T-helper 1 cell treated with Interleukin-12 subunit alpha and Interleukin-12 subunit beta and Interleukin-4 antibody, amounts not matched to agents 30 μg/mL and 1 μg/mL, for 36 hours (primary cell): ENCODE measurements around the gene TREX2.

Source experiments
- H3K27ac Mint-ChIP-seq: one replicate; pipeline ENCODE4 v1.8.0; 2021; ENCODE audit warnings: mild to moderate bottlenecking, mixed read lengths
- H3K27me3 Mint-ChIP-seq: one replicate; pipeline ENCODE4 v1.8.0; 2021; ENCODE audit warnings: low read depth, mixed read lengths
- H3K36me3 Mint-ChIP-seq: one replicate; pipeline ENCODE4 v1.8.0; 2021; ENCODE audit warnings: low read depth, mixed read lengths
- H3K4me1 Mint-ChIP-seq: one replicate; pipeline ENCODE4 v1.8.0; 2021; ENCODE audit warnings: low read depth, mixed read lengths
- H3K4me3 Mint-ChIP-seq: one replicate; pipeline ENCODE4 v1.8.0; 2021; ENCODE audit warnings: mild to moderate bottlenecking, moderate library complexity, mixed read lengths
- H3K9me3 Mint-ChIP-seq: one replicate; pipeline ENCODE4 v1.8.0; 2021; ENCODE audit warnings: mixed read lengths

The TREX2 gene

GRCh38 chrX:153414856-153415510 lies 30.9 kb downstream of the TREX2 start:
- H3K4me3 Mint-ChIP-seq, result no peak overlapping the region
- H3K27ac Mint-ChIP-seq, result no peak overlapping the region
- no peaks in the 10 kb centered on the region for H3K36me3 Mint-ChIP-seq
- no peaks in the 10 kb centered on the region for H3K9me3 Mint-ChIP-seq
- peaks cover 6% of the 10 kb centered on the region for H3K4me1 Mint-ChIP-seq
- H3K27me3 Mint-ChIP-seq, result no peaks in the 10 kb centered on the region

DNA sequence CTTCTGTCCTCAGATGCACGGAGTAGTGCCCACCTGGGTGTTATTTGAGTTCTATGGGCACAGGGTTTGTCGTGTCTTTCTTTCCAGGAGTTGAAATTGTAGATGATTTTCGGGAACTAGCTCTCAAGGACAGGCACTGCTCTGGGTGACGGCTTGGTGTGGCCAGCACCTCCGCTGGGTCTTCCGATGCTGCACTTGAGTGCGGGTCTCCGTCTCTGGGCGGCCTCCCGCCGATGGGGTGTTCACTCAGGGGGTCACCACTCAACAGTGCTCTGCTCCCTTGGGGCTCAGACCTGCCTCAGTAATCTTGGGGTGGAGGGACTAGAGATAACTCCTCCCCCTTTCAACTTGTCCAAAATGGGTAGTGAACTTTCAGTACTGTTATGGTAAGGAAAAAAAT lies 32.1 kb downstream of the TREX2 start:
- no peak overlapping the region for H3K4me3 Mint-ChIP-seq
- H3K36me3 Mint-ChIP-seq, result no peaks in the 10 kb centered on the region
- H3K9me3 Mint-ChIP-seq, result no peaks in the 10 kb centered on the region
- H3K27ac Mint-ChIP-seq, result no peak overlapping the region
- H3K27me3 Mint-ChIP-seq, result no peaks in the 10 kb centered on the region
- peaks cover 6% of the 10 kb centered on the region for H3K4me1 Mint-ChIP-seq

- H3K4me3 Mint-ChIP-seq, result no peak overlapping the region
- no peak overlapping the region for H3K27ac Mint-ChIP-seq
- H3K27me3 Mint-ChIP-seq, result no peaks in the 10 kb centered on the region
- peaks cover 6% of the 10 kb centered on the region for H3K4me1 Mint-ChIP-seq
- H3K9me3 Mint-ChIP-seq, result no peaks in the 10 kb centered on the region
- no peaks in the 10 kb centered on the region for H3K36me3 Mint-ChIP-seq
Observed at GRCh38 chrX:153412746-153413720, 32.8 kb downstream of the TREX2 start.

- H3K27me3 Mint-ChIP-seq, result no peaks in the 10 kb centered on the region
- H3K9me3 Mint-ChIP-seq, result no peaks in the 10 kb centered on the region
- H3K36me3 Mint-ChIP-seq, result no peaks in the 10 kb centered on the region
- H3K4me3 Mint-ChIP-seq, result peak overlapping the region; percentile 70
- peaks cover 6% of the 10 kb centered on the region for H3K4me1 Mint-ChIP-seq
- H3K27ac Mint-ChIP-seq, result no peak overlapping the region
Observed at GRCh38 chrX:153411988-153412574, 33.8 kb downstream of the TREX2 start.

DNA sequence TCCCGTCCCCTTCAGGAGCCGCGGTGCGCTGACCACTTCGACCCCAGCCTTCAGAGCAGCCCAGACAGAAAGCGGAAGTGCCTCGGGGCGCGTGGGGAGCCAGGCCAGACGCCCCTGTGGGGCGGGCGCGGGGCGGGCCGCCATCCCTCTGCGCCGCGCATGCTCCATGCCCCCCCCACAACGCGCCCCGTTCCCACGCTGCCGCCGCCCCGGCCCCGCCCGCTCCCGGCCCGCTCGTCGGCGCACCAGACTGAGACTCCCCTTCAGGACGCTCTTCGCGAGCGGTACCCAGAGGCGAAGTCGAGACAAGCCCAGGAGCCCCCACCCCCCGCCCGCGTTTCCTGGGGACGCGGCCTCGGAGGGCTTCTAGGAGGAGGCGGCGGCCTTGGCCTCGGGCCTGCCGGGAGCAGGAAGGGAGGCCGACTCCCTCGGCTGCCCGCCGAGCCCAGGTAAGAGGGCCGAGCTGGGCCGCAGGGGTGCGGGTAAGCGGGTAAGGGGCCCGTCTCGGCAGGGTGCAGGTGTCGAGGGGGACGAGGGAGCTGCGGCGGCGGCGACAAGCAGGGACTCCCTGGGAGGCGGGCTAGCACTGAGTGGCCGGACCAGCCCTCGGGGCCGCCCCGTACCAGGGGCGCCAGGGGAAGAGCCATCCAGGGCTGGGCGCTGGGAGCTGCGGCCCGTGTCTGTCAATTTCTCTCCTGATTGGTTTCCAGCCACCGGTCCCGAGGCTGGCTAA lies 34.4 kb downstream of the TREX2 start, which contains the start of gene ZFP92:
ZFP92 (plus strand) TSS at position 218 of the 733 bp plus-strand sequence. CDS start 6,851 bp downstream, outside the sequence.
- Mint-ChIP-seq H3K27ac (no peak within 1 kb of the TSS), H3K4me3 (peak within 1 kb of the TSS; percentile 70), H3K4me1 (peaks cover 6% of the 10 kb centered on the region), H3K36me3 (no peaks in the 10 kb centered on the region), H3K27me3 (no peaks in the 10 kb centered on the region), H3K9me3 (no peaks in the 10 kb centered on the region)

DNA sequence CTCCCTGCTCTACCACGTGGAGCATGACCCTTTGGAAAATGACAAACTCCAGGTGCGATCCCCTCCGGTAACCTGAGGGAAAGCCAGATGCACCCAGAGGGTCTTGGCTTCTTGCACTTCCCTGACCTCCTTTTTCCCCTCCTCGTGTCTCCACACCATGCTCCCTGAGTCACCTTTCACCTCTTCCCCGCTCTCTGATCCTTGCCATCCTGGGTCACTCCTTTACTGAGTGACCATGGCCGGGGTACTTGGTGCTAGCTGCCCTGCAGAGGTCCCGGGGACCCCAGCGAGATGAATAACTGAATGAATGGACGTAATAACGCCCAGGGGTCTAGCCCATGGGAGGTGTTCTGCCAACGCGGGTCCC lies 35.0 kb downstream of the TREX2 start:
- Mint-ChIP-seq H3K4me3 (peak overlapping the region; percentile 46), H3K27me3 (no peaks in the 10 kb centered on the region), H3K36me3 (no peaks in the 10 kb centered on the region), H3K27ac (no peak overlapping the region), H3K4me1 (peaks cover 6% of the 10 kb centered on the region), H3K9me3 (no peaks in the 10 kb centered on the region)

DNA sequence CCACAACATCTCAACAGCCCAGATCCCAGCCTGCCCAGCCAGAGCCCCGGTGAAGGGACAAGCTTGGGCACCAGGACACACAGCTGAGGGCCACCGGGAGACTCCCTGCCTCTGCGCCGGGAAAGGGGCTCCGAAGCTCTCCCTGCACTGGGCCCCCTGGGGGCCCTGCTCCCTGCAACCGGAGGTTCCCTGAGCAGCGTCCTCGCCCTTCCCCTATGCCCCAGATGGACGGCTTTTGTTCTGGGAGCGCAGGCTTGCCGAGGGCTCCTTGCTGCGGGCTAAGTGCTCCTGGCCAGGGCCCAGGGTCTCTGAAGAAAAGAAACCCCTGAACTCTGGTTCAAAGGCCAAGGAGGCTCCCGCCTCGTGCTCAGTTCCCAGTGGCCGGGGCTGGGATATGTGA lies 35.5 kb downstream of the TREX2 start:
- Mint-ChIP-seq H3K27me3 (no peaks in the 10 kb centered on the region), H3K4me1 (peaks cover 6% of the 10 kb centered on the region), H3K27ac (no peak overlapping the region), H3K9me3 (no peaks in the 10 kb centered on the region), H3K4me3 (no peak overlapping the region), H3K36me3 (no peaks in the 10 kb centered on the region)

DNA sequence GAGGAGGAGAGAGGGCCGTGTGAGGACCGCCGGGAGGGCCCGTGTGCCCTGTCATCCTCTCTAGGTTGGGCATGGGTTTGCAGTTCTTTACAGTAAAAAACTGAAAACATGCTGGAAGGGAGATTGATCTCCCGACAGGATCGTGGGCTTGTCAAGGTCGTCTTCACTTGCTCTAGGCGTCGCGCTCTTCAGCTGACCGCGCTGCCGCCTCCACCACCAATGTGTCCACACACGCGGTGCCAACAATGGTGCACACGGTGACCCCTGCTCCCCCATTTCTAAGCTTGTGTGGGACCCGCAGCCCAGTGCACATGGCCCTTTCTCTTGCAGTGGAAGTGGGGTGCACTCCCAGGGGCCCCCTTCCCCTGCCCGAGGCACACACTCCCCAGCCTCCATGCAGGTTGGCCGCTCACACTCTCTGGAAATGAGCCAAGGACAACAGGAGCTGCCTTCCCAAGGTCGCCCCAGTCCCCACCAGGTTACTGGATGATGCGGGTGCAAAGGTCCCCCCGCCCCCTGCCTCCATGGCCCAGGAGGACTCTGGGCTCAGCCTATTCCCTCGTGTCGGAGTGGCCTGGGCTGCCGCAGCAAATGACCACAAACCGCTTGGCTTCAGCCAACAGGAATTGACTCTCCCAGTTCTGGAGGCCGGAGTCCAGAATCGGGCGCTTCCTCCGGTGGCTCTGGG lies 36.3 kb downstream of the TREX2 start:
- Mint-ChIP-seq H3K27ac (no peak overlapping the region), H3K36me3 (no peaks in the 10 kb centered on the region), H3K4me3 (no peak overlapping the region)

DNA sequence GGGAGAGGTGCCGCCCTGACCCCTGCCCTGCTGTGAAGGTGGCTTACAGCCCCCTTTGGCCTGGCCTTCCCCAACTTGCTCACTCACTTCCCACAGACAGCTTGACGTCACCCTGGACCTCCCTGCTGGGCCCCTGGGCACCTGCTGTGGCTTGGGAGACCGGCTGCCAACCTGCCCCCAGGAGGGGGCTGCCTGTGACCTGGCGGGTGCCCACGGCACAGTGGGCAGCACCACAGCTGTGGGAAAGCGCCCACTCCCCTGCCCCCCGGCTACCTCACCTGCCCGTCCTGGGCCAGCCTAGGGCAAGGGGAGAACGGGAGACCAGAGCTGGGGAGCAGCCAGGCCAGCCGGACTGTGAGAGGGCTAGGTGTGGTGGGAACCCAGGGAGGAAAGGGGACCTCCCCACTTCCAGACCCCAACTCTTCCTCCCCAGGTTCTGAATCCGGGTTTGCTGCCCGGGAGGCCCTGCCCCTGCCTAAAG lies 36.9 kb downstream of the TREX2 start:
- no peaks in the 10 kb centered on the region for H3K9me3 Mint-ChIP-seq
- H3K4me1 Mint-ChIP-seq, result peaks cover 6% of the 10 kb centered on the region
- no peaks in the 10 kb centered on the region for H3K36me3 Mint-ChIP-seq
- no peak overlapping the region for H3K27ac Mint-ChIP-seq
- H3K27me3 Mint-ChIP-seq, result peaks cover 5% of the 10 kb centered on the region
- H3K4me3 Mint-ChIP-seq, result no peak overlapping the region

More for the DNA sequence above, 36.3 kb downstream of the TREX2 start:
- peaks cover 6% of the 10 kb centered on the region for H3K4me1 Mint-ChIP-seq
- no peaks in the 10 kb centered on the region for H3K9me3 Mint-ChIP-seq
- peaks cover 3% of the 10 kb centered on the region for H3K27me3 Mint-ChIP-seq

GRCh38 chrX:153408221-153408721 lies 37.6 kb downstream of the TREX2 start:
- Mint-ChIP-seq H3K27ac (no peak overlapping the region), H3K36me3 (no peaks in the 10 kb centered on the region), H3K27me3 (peaks cover 6% of the 10 kb centered on the region), H3K4me3 (no peak overlapping the region), H3K4me1 (peaks cover 6% of the 10 kb centered on the region), H3K9me3 (no peaks in the 10 kb centered on the region)

DNA sequence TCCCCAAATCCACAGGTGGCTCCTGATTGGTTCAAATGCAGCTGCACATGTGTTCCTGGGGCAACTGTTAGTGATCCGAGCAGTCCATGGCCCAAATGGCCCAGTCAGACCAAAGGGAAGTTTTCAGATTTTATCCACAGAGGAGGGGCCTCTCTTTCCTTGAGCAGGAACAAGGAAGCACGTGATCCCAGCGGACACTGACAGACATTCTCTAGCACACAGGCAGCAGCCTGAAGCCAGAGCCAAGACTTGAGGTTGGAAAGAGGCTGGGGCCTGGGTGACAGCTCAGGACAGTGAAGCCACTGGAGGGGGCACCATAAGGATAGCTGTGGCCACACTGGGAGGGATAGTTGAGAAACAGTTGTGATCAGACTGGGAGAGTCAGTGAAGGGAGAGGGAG lies 38.1 kb downstream of the TREX2 start:
- no peaks in the 10 kb centered on the region for H3K9me3 Mint-ChIP-seq
- H3K27ac Mint-ChIP-seq, result no peak overlapping the region
- H3K27me3 Mint-ChIP-seq, result peaks cover 11% of the 10 kb centered on the region
- H3K4me1 Mint-ChIP-seq, result peaks cover 6% of the 10 kb centered on the region
- H3K36me3 Mint-ChIP-seq, result no peaks in the 10 kb centered on the region
- no peak overlapping the region for H3K4me3 Mint-ChIP-seq

- Mint-ChIP-seq H3K9me3 (no peaks in the 10 kb centered on the region), H3K27me3 (peaks cover 11% of the 10 kb centered on the region), H3K27ac (no peak overlapping the region), H3K4me3 (no peak overlapping the region), H3K36me3 (no peaks in the 10 kb centered on the region), H3K4me1 (peaks cover under 1% of the 10 kb centered on the region)
Observed at GRCh38 chrX:153406903-153407302, 39.0 kb downstream of the TREX2 start.

DNA sequence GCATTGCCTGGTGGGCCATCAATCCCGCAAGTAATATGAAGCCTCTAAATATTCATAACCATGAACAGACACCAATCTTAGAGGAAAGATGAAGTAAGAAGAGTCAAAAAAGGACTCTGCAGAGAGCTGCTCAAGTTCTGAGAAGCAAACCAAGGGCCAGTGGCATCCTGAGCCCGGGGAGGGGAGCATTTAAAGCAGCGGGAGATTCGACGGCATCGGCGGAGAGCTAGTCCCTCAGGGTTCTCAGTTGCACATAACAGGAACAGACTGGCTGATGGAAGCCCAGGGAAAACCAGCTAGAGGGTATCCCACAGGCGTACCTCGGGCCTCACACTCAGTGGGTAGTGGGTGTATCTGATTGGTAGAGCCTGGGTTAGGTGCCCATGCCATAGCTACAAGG lies 39.8 kb downstream of the TREX2 start:
- Mint-ChIP-seq H3K9me3 (no peaks in the 10 kb centered on the region), H3K27me3 (peaks cover 11% of the 10 kb centered on the region), H3K4me3 (no peak overlapping the region), H3K36me3 (no peaks in the 10 kb centered on the region), H3K27ac (no peak overlapping the region), H3K4me1 (no peaks in the 10 kb centered on the region)
